Mucosa of descending colon (tissue), 3 donors: ENCODE data around the gene ZFP62. TPM values are rescaled to one million over a fixed set of nuclear protein-coding genes. Genes with fewer than 3 reads are reported as not detected.

Source experiments
- ATAC-seq: fragments of 200-7000 bp; cut with Tn5 transposase; one replicate; pipeline ENCODE4 v1.9.1; 2020; ENCODE audit warnings: mild to moderate bottlenecking, moderate library complexity
- DNase-seq, 3 donors: peaks; one replicate each; pipeline ENCODE4 v3.0.0-alpha.2; 2020
- H3K36me3 ChIP-seq: fragments of 200-600 bp; one replicate; pipeline ENCODE4 v1.8.0; 2021; ENCODE audit warnings: low read depth, mild to moderate bottlenecking
- H3K4me1 ChIP-seq: fragments of 200-600 bp; one replicate; pipeline ENCODE4 v1.8.0; 2021; ENCODE audit warnings: low read depth, mild to moderate bottlenecking
- H3K4me3 ChIP-seq: fragments of 200-600 bp; one replicate; pipeline ENCODE4 v1.8.0; 2021; ENCODE audit warnings: mild to moderate bottlenecking
- H3K9me3 ChIP-seq: fragments of 200-600 bp; one replicate; pipeline ENCODE4 v1.8.0; 2021; ENCODE audit warnings: mild to moderate bottlenecking
- CTCF ChIP-seq: fragments of 200-600 bp; IDR thresholded peaks from one replicate; pipeline ENCODE4 v1.8.0; 2022; ENCODE audit warnings: antibody characterized with exemption, mild to moderate bottlenecking
- intact Hi-C, 2 donors: fragments of 100-400 bp; cut with DNase I in 1 of 2; cut with micrococcal nuclease in 1 of 2; formaldehyde crosslinking; loops; one replicate each; pipeline versions ENCODE4 v1.11.0 to v1.11.1; 2022; cut with DNase I, micrococcal nuclease
- total RNA-seq, 3 donors: library from RNA; stranded (reverse); fragmentation: NEBNext Ultra II Directional in 2 of 3; extraction: Animal tissue kit (Norgen Biotek cat#: 25700) in 2 of 3; gene quantifications; one replicate each; pipeline versions ENCODE4 v1.2.1 to v1.2.4, GENCODE V29; 2021 to 2023
- donor health status: DM: no; HTN: no; CAD: no; lungs with moderate emphysema.
- donor health status: DM: no; HTN: no; CAD: no.
- donor health status: DM: no; HTN: yes; CAD: no.

ZFP62 gene
- total RNA-seq, 3 donors from 2014 or later = 37.3 to 41.5 (median 40.2) TPM

GRCh38 chr5:180869587-180869986, 8.5 kb upstream of the ZFP62 start:
- no peak for TF ChIP-seq CTCF
- ATAC-seq (peak; percentile 4), DNase-seq (no peak)
- intact Hi-C loops = loop anchor here (10.0 kb wide), 2 partner anchors 65 to 85 kb away; partner anchors contain the start of gene MGAT1 (in 1 of the 2)
- Histone ChIP-seq H3K36me3 (no peaks in the 10 kb centered on the region), H3K4me3 (no peak overlapping the region), H3K9me3 (no peaks in the 10 kb centered on the region), H3K4me1 (peaks cover 16% of the 10 kb centered on the region)

- Histone ChIP-seq H3K9me3 (no peaks in the 10 kb centered on the region), H3K4me3 (no peak overlapping the region), H3K36me3 (no peaks in the 10 kb centered on the region), H3K4me1 (peaks cover 18% of the 10 kb centered on the region)
- peak; percentile 59 for TF ChIP-seq CTCF
- ATAC-seq (peak; percentile 77), DNase-seq (peak; percentile 83 to 98 (median 94))
- intact Hi-C loops = loop anchor here (10.0 kb wide), 2 partner anchors 64 to 84 kb away; partner anchors contain the start of gene MGAT1 (in 1 of the 2)
These were observed 7.9 kb upstream of the ZFP62 start for GRCh38 chr5:180868960-180869359.

GRCh38 chr5:180866985-180867384, 5.9 kb upstream of the ZFP62 start:
- H3K36me3 ChIP-seq = no peaks in the 10 kb centered on the region

GRCh38 chr5:180865981-180866695, 5.1 kb upstream of the ZFP62 start:
- TF ChIP-seq CTCF = no peak
- Histone ChIP-seq H3K4me3 (no peak overlapping the region), H3K4me1 (peaks cover 25% of the 10 kb centered on the region), H3K9me3 (no peaks in the 10 kb centered on the region), H3K36me3 (no peaks in the 10 kb centered on the region)
- DNase-seq (peak in 1 of 3 donors; percentile 58), ATAC-seq (peak; percentile 66)
- intact Hi-C loops = loop anchor here (10.0 kb wide), 2 partner anchors 61 to 81 kb away; partner anchors contain the start of gene MGAT1 (in 1 of the 2)

More at GRCh38 chr5:180866985-180867384, 5.9 kb upstream of the ZFP62 start:
- DNase-seq = peak in 1 of 3 donors; percentile 51
- peaks cover 25% of the 10 kb centered on the region for H3K4me1 ChIP-seq
- ATAC-seq = peak; percentile 21
- no peak overlapping the region for H3K4me3 ChIP-seq
- H3K9me3 ChIP-seq = no peaks in the 10 kb centered on the region
- TF ChIP-seq CTCF = no peak
- intact Hi-C loops = loop anchor here (10.0 kb wide), 2 partner anchors 62 to 82 kb away; partner anchors contain the start of gene MGAT1 (in 1 of the 2)

- intact Hi-C loops = loop anchor here (10.0 kb wide), 2 partner anchors 58 to 78 kb away; partner anchors contain the start of gene MGAT1 (in 1 of the 2)
- Histone ChIP-seq H3K36me3 (no peaks in the 10 kb centered on the region), H3K9me3 (no peaks in the 10 kb centered on the region)
These were observed 1.6 kb upstream of the ZFP62 start for GRCh38 chr5:180862645-180863044.

More at GRCh38 chr5:180862645-180863044, 1.6 kb upstream of the ZFP62 start:
- peaks cover 23% of the 10 kb centered on the region for H3K4me1 ChIP-seq
- H3K4me3 ChIP-seq = no peak overlapping the region
- TF ChIP-seq CTCF = no peak
- DNase-seq = no peak
- no peak for ATAC-seq
